Activated gamma-delta T cell treated with Interleukin-2 at 50 U/mL for 16 hours (primary cell): Measurements from ENCODE around the gene CBR3.
"Not testable (repeated sequence)": the region's sequence is repeated elsewhere in the genome, so short reads cannot be mapped to it uniquely, and the experiment has no call there.

Source experiments
- DNase-seq: peaks from one replicate; pipeline ENCODE4 v3.0.0-alpha.2; 2020

Gene CBR3

GRCh38 chr21:36134803-36135390 is at the start of gene CBR3:
Gene CBR3, plus strand, starts transcription at chr21:36135079. Its CDS starts 114 bp downstream, at chr21:36135193.
- no peak for DNase-seq

DNA sequence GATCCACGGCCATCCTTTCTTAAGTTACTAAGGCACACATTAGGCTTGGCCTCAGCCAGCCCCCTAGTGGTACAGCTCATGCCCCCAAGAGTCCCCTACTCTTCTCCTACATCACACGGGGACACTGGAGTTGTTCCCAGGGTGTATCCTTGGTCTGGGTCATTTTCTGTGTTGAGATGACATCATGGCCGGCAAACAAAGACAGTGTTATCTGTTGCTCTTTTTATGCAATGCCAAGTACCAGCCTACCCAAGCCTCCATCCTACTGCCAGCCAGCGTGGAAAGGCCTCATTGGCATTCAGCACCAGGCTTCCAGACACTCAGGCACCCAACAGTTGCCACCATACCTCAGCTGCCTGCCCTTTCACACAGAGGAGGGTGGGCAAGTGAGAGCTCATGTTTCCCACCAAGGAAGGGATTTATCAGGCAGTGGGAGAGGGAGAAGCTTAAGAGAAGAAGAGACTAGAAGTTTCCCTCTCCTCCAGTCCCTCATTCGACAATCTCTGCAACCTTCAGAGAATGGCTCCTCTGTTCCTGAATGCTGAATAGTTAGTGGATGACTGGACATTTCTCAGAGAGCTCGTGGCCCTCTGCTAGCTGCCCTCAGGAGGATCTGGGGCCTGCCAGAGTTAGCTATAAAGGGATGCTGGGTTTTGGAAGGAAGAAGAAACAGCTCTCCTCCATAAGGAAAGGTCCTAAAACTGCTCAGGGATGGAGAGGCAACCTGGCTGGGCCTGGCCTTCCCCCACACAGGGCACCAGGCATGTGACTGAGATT is 47.3 kb upstream of the CBR3 start:
- no peak for DNase-seq

DNA sequence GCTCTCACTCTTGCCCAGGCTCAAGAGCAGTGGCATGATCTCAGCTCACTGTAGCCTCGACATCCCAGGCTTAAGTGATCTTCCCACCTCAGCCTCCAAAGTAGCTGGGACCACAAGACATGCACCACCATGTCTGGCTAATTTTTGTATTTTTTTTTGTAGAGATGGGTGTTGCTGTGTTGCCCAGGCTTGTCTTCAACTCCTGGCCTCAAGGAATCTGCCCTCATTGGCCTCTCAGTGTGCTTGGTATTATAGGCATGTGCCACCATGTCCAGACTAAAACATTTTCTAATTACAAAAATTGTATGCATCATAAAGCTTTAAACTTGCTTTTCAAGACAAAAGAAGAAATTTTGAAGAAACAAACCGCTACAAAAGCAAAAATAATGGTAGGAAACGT is 44.9 kb upstream of the CBR3 start:
- no peak for DNase-seq

DNA sequence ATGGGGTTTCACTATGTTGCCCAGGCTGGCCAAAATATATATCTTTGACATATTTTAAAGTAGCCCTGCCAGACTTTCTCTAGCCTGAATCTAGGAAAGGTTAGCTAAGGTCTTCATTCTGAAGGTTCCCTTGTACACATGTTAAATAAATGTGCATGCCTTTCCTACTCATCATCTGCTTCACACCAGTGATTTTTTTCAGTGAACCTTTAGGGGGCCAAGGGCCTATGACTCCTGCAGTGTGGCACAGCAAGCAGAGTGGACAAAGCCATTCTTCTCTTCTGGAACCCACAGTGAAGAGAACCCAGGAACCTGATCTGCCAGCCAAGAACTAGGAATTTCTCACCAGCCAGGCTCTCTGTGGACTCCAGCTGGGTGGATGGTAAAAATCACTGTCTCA is 42.2 kb upstream of the CBR3 start:
- DNase-seq: no peak

DNA sequence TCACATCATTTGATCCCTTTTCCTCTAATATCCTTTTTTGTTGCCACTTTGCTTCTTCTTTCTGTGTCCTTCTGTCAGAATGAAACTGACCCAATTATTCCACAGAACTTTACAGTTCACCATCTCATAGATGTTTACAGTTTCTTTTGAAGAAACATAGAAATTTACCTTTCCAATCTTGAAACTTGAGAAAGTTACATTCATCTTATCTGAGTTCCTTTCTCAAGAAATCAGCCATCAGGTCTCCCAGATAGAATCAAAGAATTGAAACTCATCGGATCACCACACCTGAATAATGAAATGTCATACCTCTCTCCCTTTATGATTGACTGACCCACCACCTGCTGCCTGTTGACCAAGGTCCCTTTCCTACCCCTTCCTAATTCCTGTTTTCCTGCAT is 41.4 kb upstream of the CBR3 start:
- no peak for DNase-seq

GRCh38 chr21:36096398-36097290 is 38.2 kb upstream of the CBR3 start:
- DNase-seq: no peak

GRCh38 chr21:36097427-36098181 is 37.3 kb upstream of the CBR3 start:
- DNase-seq: no peak

DNA sequence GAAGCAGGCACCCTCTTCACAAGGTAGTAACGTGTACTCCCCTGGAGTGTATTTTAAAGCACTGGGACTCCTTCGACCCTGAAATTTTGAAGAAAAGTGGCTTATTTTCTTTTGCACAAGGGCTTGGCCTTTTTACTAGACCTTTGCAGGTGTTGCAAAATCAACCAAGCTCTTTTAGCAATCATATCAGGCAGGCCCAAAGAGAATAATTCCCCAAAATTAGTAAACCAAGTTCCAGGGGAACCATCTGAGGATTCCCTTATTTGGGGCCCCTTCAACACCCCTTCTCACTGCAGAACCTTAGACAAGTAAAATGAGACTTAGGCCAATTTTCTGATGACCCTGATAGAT is 36.7 kb upstream of the CBR3 start:
- DNase-seq: no peak

GRCh38 chr21:36099000-36099399 is 35.9 kb upstream of the CBR3 start:
- no peak for DNase-seq

DNA sequence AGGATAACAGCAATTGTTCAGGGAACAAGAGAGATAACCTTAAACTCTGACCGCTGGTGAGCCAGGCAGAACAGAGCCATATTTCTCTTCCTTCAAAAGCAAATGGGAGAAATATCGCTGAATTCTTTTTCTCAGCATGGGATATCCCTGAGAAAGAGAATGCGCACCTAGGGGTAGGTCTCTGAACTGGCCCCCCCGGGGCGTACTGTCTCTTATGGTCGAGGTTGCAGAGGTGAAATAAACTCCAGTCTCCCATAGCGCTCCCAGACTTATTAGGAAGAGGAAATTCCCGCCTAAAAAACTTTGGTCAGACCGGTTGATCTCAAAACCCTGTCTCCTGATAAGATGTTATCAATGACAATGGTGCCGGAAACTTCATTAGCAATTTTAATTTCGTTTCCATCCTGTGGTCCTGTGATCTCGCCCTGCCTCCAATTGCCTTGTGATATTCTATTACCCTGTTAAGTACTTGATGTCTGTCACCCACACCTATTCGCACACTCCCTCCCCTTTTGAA is 35.1 kb upstream of the CBR3 start:
- not testable (repeated sequence) for DNase-seq

GRCh38 chr21:36100971-36101641 is 33.8 kb upstream of the CBR3 start:
- no peak for DNase-seq

GRCh38 chr21:36103434-36103833 is 31.4 kb upstream of the CBR3 start:
- no peak for DNase-seq

DNA sequence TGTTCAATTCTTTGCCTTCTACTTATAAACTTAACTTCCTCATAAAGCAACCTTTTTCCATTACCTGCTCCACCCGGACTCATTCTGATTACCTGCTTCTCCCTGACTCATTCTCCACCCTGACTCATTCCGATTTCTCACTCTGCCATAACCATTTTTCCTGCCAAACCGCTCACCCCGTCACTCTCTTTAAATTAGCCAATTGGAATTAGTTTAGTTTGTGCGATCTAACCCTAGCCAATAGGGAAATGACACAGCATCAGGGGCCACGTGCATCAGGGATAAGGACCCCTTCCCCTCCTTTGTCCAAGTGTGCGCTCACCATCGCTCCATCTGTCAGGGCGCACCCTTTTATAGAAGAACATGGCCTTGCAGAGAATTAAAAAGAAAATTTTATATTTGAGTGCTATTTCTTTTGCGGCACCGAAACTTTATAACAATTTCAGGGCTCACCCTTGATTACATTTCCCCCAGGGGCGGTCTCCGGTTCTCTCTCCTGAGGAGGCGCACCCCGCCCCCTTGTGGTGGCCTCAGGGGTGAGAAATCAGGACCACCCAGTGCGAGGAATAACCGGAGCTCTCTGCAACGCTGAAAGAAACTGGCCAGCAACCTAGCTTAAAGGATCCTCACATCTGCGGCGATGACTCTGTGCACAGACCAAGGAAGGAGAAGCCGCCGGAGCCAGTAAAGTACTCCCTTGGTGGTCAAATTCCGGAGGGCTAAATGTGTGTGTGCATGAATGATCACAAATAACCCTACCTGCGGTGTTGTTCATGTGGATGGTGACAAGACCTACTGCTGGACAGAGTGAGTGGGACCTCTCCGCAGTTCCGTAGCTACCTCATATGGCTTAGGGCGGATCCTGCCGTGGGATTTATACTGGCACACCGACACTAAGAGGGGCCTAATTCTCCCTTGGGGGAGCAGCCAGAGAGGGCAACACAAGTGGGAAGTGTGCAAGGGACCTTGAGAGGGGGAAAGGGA is 30.3 kb upstream of the CBR3 start:
- peak; percentile 63 for DNase-seq

DNA sequence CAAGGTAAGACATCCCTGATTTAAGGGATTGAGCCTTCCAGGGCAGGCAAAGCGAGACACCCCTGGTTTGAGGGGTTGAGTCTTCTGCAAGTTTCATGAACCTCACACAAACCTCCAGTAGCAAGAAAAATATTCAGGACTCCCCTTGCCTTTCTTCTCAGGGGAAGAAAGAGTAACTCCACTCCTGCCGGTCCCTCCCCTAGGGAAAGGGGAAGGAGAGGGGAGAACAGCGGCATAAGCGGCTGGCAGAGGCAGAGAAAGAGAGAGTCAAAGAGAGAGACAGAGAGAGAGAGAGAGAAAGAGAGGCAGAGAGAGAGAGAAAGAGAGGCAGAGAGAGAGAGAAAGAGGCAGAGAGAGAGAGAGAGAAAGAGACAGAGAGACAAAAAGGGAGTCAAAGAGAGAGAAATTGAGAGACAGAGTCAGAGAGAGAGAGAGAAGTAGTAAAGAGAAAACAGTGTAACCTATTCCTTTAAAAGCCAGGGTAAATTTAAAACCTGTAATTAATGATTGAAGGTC is 29.5 kb upstream of the CBR3 start:
- DNase-seq: no peak

GRCh38 chr21:36109868-36110267 is 25.0 kb upstream of the CBR3 start:
- DNase-seq: no peak

GRCh38 chr21:36111238-36111637 is 23.6 kb upstream of the CBR3 start:
- DNase-seq: no peak

DNA sequence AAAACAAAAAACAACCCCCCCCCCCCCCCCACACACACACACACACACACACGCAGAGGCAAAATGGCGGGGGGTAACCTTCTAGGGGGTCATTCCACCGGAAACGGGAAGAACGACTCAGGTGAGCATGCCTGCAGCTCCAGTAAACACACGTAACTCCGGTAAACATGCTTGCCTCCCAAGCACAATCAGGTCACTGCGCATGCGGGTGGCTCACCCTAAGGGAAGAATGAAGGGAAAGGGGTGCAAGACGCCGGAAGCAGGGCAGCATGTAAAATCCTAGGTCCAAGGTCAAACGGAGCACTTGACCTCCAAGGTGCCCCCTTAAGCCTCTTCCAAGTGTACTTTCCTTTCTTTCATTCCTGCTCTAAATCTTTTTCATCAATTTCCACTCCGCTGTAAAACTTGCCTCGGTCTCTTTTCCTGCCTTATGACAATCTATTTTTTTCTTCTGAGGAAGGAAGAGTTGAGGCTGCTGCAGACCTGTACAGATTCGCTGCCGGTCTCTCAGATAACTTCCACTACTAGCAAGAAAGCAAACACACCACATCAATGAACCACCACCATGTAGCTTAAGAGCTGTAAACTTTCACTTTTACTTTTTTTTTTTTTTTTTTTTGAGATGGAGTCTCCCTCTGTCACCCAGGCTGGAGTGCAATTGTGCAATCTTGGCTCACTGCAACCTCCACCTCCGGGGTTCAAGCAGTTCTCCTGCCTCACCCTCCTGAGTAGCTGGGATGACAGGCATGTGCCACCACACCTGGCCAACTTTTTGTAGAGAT is 21.0 kb upstream of the CBR3 start:
- DNase-seq: no peak

- no peak for DNase-seq
Measured at GRCh38 chr21:36115138-36115730, 19.6 kb upstream of the CBR3 start.

DNA sequence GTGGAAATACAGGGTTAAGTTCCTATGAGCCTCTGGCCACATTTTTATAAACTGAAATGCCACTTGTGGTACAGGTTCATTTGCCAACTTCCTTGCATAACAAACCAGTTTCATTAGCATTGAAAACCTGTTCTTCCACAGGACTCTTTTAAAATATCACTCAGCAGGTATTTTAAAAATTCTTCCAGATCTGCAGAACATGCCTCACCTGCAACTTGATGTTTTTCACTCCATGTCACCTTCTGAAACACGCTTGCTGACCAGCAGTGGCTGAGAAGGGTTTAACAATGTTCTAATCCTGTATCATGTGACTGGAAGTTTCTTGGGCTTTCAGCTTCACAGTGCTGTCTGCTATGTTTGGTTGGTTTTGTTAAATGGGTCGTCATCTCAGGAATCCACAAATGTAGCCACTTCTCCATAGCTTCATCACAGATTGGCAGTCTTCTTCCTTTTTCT is 17.6 kb upstream of the CBR3 start:
- DNase-seq: no peak
